Caco-2 (cell line): ENCODE measurements around the gene IGSF9B. TPM values are rescaled to one million over a fixed set of nuclear protein-coding genes. Genes with fewer than 3 reads are reported as not detected.

Experiments used
- BruUV-seq: library from RNA; stranded (reverse); fragments of 400-500 nt; replicated peaks from 2 replicates; lab custom pipeline; 2021; lab: Mats Ljungman, UMichigan
- CTCF ChIA-PET: fragments of 300-600 bp; sonication (Branson Sonifier 250); formaldehyde crosslinking; loops from one replicate; lab custom pipeline; 2022; ENCODE audit warnings: antibody characterized with exemption; lab: Charles Lee
- POLR2A ChIA-PET: fragments of 300-600 bp; sonication (Branson Sonifier 250); formaldehyde crosslinking; loops from one replicate; lab custom pipeline; 2022; ENCODE audit warnings: antibody characterized with exemption; lab: Charles Lee
- DNase-seq, 2 experiments: peaks; one replicate each; pipeline versions ENCODE4 v3.0.0 to v3.0.0-alpha.2; 2020 to 2022
- H3K27me3 ChIP-seq: replicated peaks from 2 replicates; pipeline ENCODE4 v1.6.0; 2011; ENCODE audit warnings: low read length; ENCODE audit not compliant: control insufficient read depth, insufficient read depth
- H3K36me3 ChIP-seq: 2 replicates; pipeline ENCODE4 v1.5.1; 2011; ENCODE audit warnings: low read length; ENCODE audit not compliant: control insufficient read depth, insufficient read depth
- H3K4me1 ChIP-seq: fragments of 250-450 bp; sonication (Bioruptor Pico); 2 replicates; pipeline ENCODE4 v1.5.1; 2020; ENCODE audit warnings: mild to moderate bottlenecking
- H3K4me3 ChIP-seq: 2 replicates; pipeline ENCODE4 v1.5.1; 2011; ENCODE audit warnings: low read depth, mild to moderate bottlenecking, control low read depth, low read length
- H3K9me3 ChIP-seq: fragments of 250-450 bp; sonication (Bioruptor Pico); 2 replicates; pipeline ENCODE4 v1.5.1; 2020; ENCODE audit warnings: mild to moderate bottlenecking, moderate library complexity
- H3K27ac Mint-ChIP-seq: one replicate; pipeline ENCODE4 v1.8.0; 2022; ENCODE audit warnings: mixed read lengths; ENCODE audit not compliant: unreplicated experiment
- H3K27me3 Mint-ChIP-seq: one replicate; pipeline ENCODE4 v1.8.0; 2022; ENCODE audit warnings: mixed read lengths; ENCODE audit not compliant: insufficient read depth, unreplicated experiment
- H3K36me3 Mint-ChIP-seq: one replicate; pipeline ENCODE4 v1.8.0; 2022; ENCODE audit warnings: mild to moderate bottlenecking, mixed read lengths; ENCODE audit not compliant: insufficient read depth, unreplicated experiment
- H3K4me1 Mint-ChIP-seq: one replicate; pipeline ENCODE4 v1.8.0; 2022; ENCODE audit warnings: low read depth, mixed read lengths; ENCODE audit not compliant: unreplicated experiment
- H3K4me3 Mint-ChIP-seq: one replicate; pipeline ENCODE4 v1.8.0; 2022; ENCODE audit warnings: mild to moderate bottlenecking, moderate library complexity, mixed read lengths; ENCODE audit not compliant: unreplicated experiment
- H3K9me3 Mint-ChIP-seq: one replicate; pipeline ENCODE4 v1.8.0; 2022; ENCODE audit warnings: mixed read lengths; ENCODE audit not compliant: unreplicated experiment
- intact Hi-C: fragments of 100-400 bp; cut with micrococcal nuclease; formaldehyde crosslinking; loops from one replicate; pipeline ENCODE4 v1.10.0; 2022; ENCODE audit not compliant: unreplicated experiment
- total RNA-seq: library from RNA; stranded (reverse); gene quantifications from 2 replicates; pipeline ENCODE4 v1.2.3, GENCODE V29; 2022
- TF ChIP-seq, protein P1 (sequence below), 2 experiments: fragments of 200-600 bp in 1 of 2; IDR thresholded peaks; 1 replicate in 1 of 2; 2 replicates in 1 of 2; pipeline versions ENCODE4 v1.5.1 to v1.8.0; 2011 to 2022; ENCODE audit warnings: antibody characterized with exemption in 1 of 2, control low read depth in 1 of 2, inconsistent platforms in 1 of 2, low read depth in 1 of 2, low read length in 1 of 2, mild to moderate bottlenecking in 1 of 2, moderate library complexity in 1 of 2; ENCODE audit not compliant: insufficient read depth in 1 of 2, severe bottlenecking in 1 of 2, unreplicated experiment in 1 of 2

The IGSF9B gene
- total RNA-seq, 1 experiment from 2014 or later: 4.2 TPM

DNA sequence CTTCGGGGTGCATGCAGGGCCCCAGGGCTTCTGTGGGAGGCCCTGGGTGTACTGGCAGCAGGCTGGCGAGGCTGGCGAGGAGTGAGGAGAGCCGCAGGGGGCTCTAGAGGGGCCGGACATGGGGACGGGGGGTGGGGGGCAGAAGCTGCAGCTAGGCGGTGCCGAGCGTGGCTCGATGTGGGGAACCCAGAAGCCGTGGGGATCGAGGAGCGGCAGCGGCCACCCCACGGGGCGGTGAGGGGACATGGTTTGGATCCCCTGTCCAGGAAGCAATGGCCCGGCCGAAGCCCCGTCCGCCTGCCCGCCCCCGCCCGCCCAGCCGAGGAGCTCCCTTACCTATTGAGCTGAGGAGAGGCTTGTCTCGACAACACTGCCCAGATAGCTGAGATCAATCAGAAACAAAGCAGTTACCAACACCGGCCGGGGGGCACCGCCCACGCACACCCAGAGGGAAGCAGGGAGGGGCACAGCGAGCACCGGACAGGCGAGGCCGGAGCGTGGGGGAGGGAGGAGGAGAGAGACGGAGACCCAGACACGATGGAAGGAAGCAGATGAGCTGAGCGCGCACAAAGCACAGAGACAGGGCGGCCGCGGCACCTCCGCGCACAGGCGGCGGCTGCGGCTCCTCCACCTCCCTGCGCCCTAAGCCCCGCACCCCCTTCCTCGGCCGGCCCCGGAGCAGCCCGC lies 38.7 kb downstream of the IGSF9B start:
- no peak for DNase-seq
- CTCF ChIA-PET: no interaction called here
- Mint-ChIP-seq H3K9me3 (no peaks in the 10 kb centered on the region), H3K27me3 (peaks cover 15% of the 10 kb centered on the region), H3K4me1 (no peaks in the 10 kb centered on the region), H3K4me3 (no peak overlapping the region), H3K27ac (no peak overlapping the region), H3K36me3 (no peaks in the 10 kb centered on the region)
- Histone ChIP-seq H3K9me3 (no peaks in the 10 kb centered on the region), H3K4me3 (no peak overlapping the region), H3K27me3 (no peaks in the 10 kb centered on the region), H3K4me1 (no peaks in the 10 kb centered on the region), H3K36me3 (no peaks in the 10 kb centered on the region)
- intact Hi-C loops: no loop called here
- TF ChIP-seq, protein P1, sequence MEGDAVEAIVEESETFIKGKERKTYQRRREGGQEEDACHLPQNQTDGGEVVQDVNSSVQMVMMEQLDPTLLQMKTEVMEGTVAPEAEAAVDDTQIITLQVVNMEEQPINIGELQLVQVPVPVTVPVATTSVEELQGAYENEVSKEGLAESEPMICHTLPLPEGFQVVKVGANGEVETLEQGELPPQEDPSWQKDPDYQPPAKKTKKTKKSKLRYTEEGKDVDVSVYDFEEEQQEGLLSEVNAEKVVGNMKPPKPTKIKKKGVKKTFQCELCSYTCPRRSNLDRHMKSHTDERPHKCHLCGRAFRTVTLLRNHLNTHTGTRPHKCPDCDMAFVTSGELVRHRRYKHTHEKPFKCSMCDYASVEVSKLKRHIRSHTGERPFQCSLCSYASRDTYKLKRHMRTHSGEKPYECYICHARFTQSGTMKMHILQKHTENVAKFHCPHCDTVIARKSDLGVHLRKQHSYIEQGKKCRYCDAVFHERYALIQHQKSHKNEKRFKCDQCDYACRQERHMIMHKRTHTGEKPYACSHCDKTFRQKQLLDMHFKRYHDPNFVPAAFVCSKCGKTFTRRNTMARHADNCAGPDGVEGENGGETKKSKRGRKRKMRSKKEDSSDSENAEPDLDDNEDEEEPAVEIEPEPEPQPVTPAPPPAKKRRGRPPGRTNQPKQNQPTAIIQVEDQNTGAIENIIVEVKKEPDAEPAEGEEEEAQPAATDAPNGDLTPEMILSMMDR (IDR thresholded peaks at IDR 0.05; ENCODE audit: insufficient read depth in 1 of 2, low read depth in 1 of 2, low read length in 1 of 2, severe bottlenecking in 1 of 2, unreplicated experiment in 1 of 2): no peak
- POLR2A ChIA-PET: no interaction called here
- no TSS peak for BruUV-seq

DNA sequence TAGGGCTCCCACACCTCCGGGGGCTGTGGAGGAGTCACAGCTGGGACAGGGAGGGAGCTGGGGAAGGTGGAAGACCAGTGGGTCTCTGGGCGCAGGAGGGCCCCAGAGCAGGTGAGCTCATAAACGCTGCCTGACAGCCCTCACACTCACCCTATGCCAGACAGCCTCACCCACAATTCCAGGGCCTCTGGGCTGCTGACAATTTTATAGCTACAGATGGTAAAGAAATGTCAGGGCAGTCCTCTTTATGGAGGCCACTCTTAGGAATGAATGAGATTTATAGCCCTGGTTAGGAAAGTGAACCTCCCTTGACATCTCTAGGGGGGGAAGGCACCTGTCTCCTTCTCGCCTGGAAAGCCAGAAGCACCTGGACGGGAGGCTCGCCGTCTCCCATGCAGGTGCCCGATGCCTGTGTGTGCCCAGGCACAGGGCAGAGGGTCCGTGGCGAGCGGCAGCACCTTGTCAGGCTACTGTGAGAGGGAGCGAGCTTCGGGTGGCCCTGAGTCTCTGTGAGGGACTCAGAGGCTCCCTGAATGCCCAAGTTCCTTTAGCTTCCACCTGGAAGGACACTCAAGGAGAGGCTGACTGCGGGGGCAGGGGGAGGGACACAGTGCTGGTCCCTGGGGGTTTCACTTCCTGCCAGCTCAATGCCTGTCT lies 39.9 kb downstream of the IGSF9B start:
- Histone ChIP-seq H3K27me3 (no peaks in the 10 kb centered on the region), H3K4me1 (no peaks in the 10 kb centered on the region), H3K4me3 (no peak overlapping the region), H3K36me3 (no peaks in the 10 kb centered on the region), H3K9me3 (no peaks in the 10 kb centered on the region)
- Mint-ChIP-seq H3K4me1 (no peaks in the 10 kb centered on the region), H3K36me3 (no peaks in the 10 kb centered on the region), H3K9me3 (no peaks in the 10 kb centered on the region), H3K4me3 (no peak overlapping the region), H3K27ac (no peak overlapping the region), H3K27me3 (peaks cover 15% of the 10 kb centered on the region)
- BruUV-seq: no TSS peak
- intact Hi-C loops: no loop called here
- TF ChIP-seq, protein P1 (IDR thresholded peaks at IDR 0.05; ENCODE audit: insufficient read depth in 1 of 2, low read depth in 1 of 2, low read length in 1 of 2, severe bottlenecking in 1 of 2, unreplicated experiment in 1 of 2): no peak
- DNase-seq: no peak
- CTCF ChIA-PET: interaction anchor here (1.6 kb wide), 1 partner anchor 11 kb away, joined by 4 read pairs; no protein-coding TSS in a partner anchor
- POLR2A ChIA-PET: no interaction called here

DNA sequence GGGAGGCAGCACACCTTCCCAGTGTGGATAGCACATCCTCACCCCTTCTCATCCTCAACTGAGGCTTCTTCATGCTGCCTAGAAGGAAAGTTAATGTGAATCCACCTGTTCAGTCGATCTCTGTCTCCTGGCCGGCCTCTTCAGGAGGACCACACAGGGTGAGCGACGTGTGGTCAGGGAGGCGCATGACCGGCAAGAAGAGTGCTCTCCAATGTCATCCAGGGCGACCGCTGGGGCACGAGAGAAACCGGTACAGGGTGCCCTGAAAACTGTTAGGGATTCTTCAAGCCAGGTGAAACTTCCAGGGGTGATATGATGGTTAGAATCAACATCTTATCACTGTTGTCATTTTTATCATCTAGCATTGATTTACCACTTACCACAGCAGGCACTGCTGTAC lies 43.0 kb downstream of the IGSF9B start:
- ChIA-PET CTCF (no interaction called here), POLR2A (no interaction called here)
- no TSS peak for BruUV-seq
- Histone ChIP-seq H3K4me3 (no peak overlapping the region), H3K36me3 (no peaks in the 10 kb centered on the region), H3K9me3 (no peaks in the 10 kb centered on the region), H3K4me1 (no peaks in the 10 kb centered on the region), H3K27me3 (no peaks in the 10 kb centered on the region)
- no peak for DNase-seq
- H3K27me3 Mint-ChIP-seq: peaks cover 22% of the 10 kb centered on the region
- H3K9me3 Mint-ChIP-seq: no peaks in the 10 kb centered on the region
- H3K4me1 Mint-ChIP-seq: no peaks in the 10 kb centered on the region
- no peak overlapping the region for H3K4me3 Mint-ChIP-seq
- intact Hi-C loops: no loop called here
- no peaks in the 10 kb centered on the region for H3K36me3 Mint-ChIP-seq
- TF ChIP-seq, protein P1 (IDR thresholded peaks at IDR 0.05; ENCODE audit: insufficient read depth in 1 of 2, low read depth in 1 of 2, low read length in 1 of 2, severe bottlenecking in 1 of 2, unreplicated experiment in 1 of 2): no peak
- H3K27ac Mint-ChIP-seq: no peak overlapping the region
